HFFc6 (cell line): ENCODE measurements around the gene IRF2BP1. TPM values are rescaled to one million over a fixed set of nuclear protein-coding genes. Genes with fewer than 3 reads are reported as not detected.
"Not testable (repeated sequence)": the region's sequence is repeated elsewhere in the genome, so short reads cannot be mapped to it uniquely, and the experiment has no call there.

Experiments
- DNase-seq: peaks from one replicate; pipeline ENCODE4 v3.0.0-alpha.2; 2018
- H3K27ac Mint-ChIP-seq: 2 replicates; pipeline ENCODE4 v1.8.0; 2020; ENCODE audit warnings: mild to moderate bottlenecking, mixed read lengths
- H3K27me3 Mint-ChIP-seq: 2 replicates; pipeline ENCODE4 v1.8.0; 2021; ENCODE audit warnings: mild to moderate bottlenecking, moderate library complexity, mixed read lengths; ENCODE audit not compliant: insufficient read depth
- H3K36me3 Mint-ChIP-seq: 2 replicates; pipeline ENCODE4 v1.8.0; 2021; ENCODE audit warnings: low read depth, mixed read lengths
- H3K4me1 Mint-ChIP-seq: 2 replicates; pipeline ENCODE4 v1.8.0; 2020; ENCODE audit warnings: low read depth, mixed read lengths
- H3K4me3 Mint-ChIP-seq: 2 replicates; pipeline ENCODE4 v1.8.0; 2020; ENCODE audit warnings: mild to moderate bottlenecking, moderate library complexity, mixed read lengths
- H3K9me3 Mint-ChIP-seq: 2 replicates; pipeline ENCODE4 v1.8.0; 2020; ENCODE audit warnings: mild to moderate bottlenecking, mixed read lengths
- CTCF ChIP-seq: fragments of 200-600 bp; sonication (generic); IDR thresholded peaks from 2 replicates; pipeline ENCODE4 v1.5.0; 2021; ENCODE audit warnings: antibody characterized with exemption, mild to moderate bottlenecking
- total RNA-seq, 6 experiments: library from RNA; stranded (reverse); fragmentation: NEBNext Ultra II Directional; extraction: Animal tissue kit (Norgen Biotek cat#: 25700); gene quantifications; 2 replicates in 1 of 6; 3 replicates in 5 of 6; pipeline ENCODE4 v1.2.3, GENCODE V29; 2021

Gene IRF2BP1
- total RNA-seq, 6 experiments from 2014 or later: 19.3 to 25.0 (median 21.8) TPM

- TF ChIP-seq CTCF: no peak
- Mint-ChIP-seq H3K4me1 (no peaks in the 10 kb centered on the region), H3K27me3 (peaks cover 29% of the 10 kb centered on the region), H3K4me3 (no peak overlapping the region), H3K27ac (no peak overlapping the region), H3K9me3 (no peaks in the 10 kb centered on the region), H3K36me3 (no peaks in the 10 kb centered on the region)
- no peak for DNase-seq
These were observed 15.1 kb downstream of the IRF2BP1 start for GRCh38 chr19:45870798-45871197.

GRCh38 chr19:45867241-45867640 is 18.7 kb downstream of the IRF2BP1 start:
- H3K27me3 Mint-ChIP-seq: peaks cover 45% of the 10 kb centered on the region
- DNase-seq, H3K36me3 Mint-ChIP-seq, H3K9me3 Mint-ChIP-seq, H3K4me1 Mint-ChIP-seq, H3K27ac Mint-ChIP-seq, H3K4me3 Mint-ChIP-seq: not testable (repeated sequence)

GRCh38 chr19:45866400-45867176 is 19.4 kb downstream of the IRF2BP1 start:
- no peak overlapping the region for H3K27ac Mint-ChIP-seq
- no peaks in the 10 kb centered on the region for H3K9me3 Mint-ChIP-seq
- peaks cover 9% of the 10 kb centered on the region for H3K36me3 Mint-ChIP-seq
- TF ChIP-seq CTCF: no peak
- no peak for DNase-seq
- H3K27me3 Mint-ChIP-seq: peaks cover 43% of the 10 kb centered on the region
- peaks cover 9% of the 10 kb centered on the region; the same call in 1 of the 2 replicates for H3K4me1 Mint-ChIP-seq
- H3K4me3 Mint-ChIP-seq: no peak overlapping the region

GRCh38 chr19:45865269-45865948 is 20.5 kb downstream of the IRF2BP1 start:
- H3K27ac Mint-ChIP-seq: no peak overlapping the region
- no peaks in the 10 kb centered on the region for H3K9me3 Mint-ChIP-seq
- DNase-seq: no peak
- peaks cover 9% of the 10 kb centered on the region; the same call in 1 of the 2 replicates for H3K4me1 Mint-ChIP-seq
- TF ChIP-seq CTCF: no peak
- no peak overlapping the region for H3K4me3 Mint-ChIP-seq
- peaks cover 9% of the 10 kb centered on the region for H3K36me3 Mint-ChIP-seq
- H3K27me3 Mint-ChIP-seq: peaks cover 39% of the 10 kb centered on the region

- no peak for DNase-seq
- no peak overlapping the region for H3K27ac Mint-ChIP-seq
These were observed 21.3 kb downstream of the IRF2BP1 start for GRCh38 chr19:45864629-45865082.

More at GRCh38 chr19:45864629-45865082, 21.3 kb downstream of the IRF2BP1 start:
- Mint-ChIP-seq H3K36me3 (peaks cover 9% of the 10 kb centered on the region), H3K9me3 (no peaks in the 10 kb centered on the region), H3K4me1 (peaks cover 9% of the 10 kb centered on the region; the same call in 1 of the 2 replicates), H3K4me3 (no peak overlapping the region), H3K27me3 (peaks cover 39% of the 10 kb centered on the region)
- no peak for TF ChIP-seq CTCF
